IMR-90 (cell line): Measurements from ENCODE around the gene SEC24A.

Experiments
- BHLHE40 ChIP-seq: fragments of 150-350 bp; IDR thresholded peaks from 2 replicates; pipeline ENCODE4 v1.6.1; 2016; ENCODE audit warnings: mild to moderate bottlenecking, low read depth, low read length
- CEBPB ChIP-seq: IDR thresholded peaks from 2 replicates; pipeline ENCODE4 v1.6.1; 2012; ENCODE audit warnings: low read depth, low read length, improper control_type of control experiment
- CHD1 ChIP-seq: IDR thresholded peaks from 2 replicates; pipeline ENCODE4 v1.6.1; 2012; ENCODE audit warnings: low read depth, low read length, improper control_type of control experiment
- MAFK ChIP-seq: IDR thresholded peaks from 2 replicates; pipeline ENCODE4 v1.6.1; 2012; ENCODE audit warnings: low read depth, low read length, improper control_type of control experiment
- MAZ ChIP-seq: IDR thresholded peaks from 2 replicates; pipeline ENCODE4 v1.6.1; 2012; ENCODE audit warnings: low read depth, mild to moderate bottlenecking, low read length, improper control_type of control experiment, moderate library complexity, borderline replicate concordance
- POLR2A ChIP-seq: IDR thresholded peaks from 2 replicates; pipeline ENCODE4 v1.6.1; 2012; ENCODE audit warnings: mild to moderate bottlenecking, low read depth, low read length
- RCOR1 ChIP-seq: IDR thresholded peaks from 2 replicates; pipeline ENCODE4 v1.6.1; 2012; ENCODE audit warnings: mild to moderate bottlenecking, low read length, improper control_type of control experiment; ENCODE audit not compliant: insufficient replicate concordance
- RFX5 ChIP-seq: IDR thresholded peaks from 2 replicates; pipeline ENCODE4 v1.8.0; 2012; ENCODE audit warnings: low read depth, mild to moderate bottlenecking, low read length, moderate library complexity
- TF ChIP-seq, protein P1 (sequence below): conservative IDR thresholded peaks from 2 replicates; pipeline ENCODE4 v1.5.1; 2012; ENCODE audit warnings: mild to moderate bottlenecking, low read depth, low read length, improper control_type of control experiment
- TF ChIP-seq, protein P2 (sequence below): fragments of 150-350 bp; IDR thresholded peaks from 2 replicates; pipeline ENCODE4 v1.6.1; 2017; ENCODE audit warnings: mild to moderate bottlenecking, antibody characterized with exemption, low read length, low read depth

DNA sequence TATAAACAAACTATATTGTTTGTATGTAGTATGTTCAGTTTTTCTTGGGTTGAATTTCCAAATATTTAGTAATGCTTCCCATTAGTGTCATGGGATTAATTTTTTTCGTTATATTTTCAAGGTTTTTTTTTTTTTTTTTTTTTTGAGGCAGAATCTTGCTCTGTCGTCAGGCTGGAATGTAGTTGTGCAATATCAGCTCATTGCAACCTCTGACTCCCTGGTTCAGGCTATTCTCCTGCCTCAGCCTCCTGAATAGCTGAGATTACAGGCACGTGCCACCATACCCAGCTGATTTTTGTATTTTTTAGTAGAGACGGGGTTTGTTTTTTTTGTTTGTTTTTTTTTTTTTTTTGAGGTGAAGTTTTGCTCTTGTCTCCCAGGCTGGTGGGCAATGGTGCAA is 120.6 kb downstream of the SEC24A start:
- TF ChIP-seq, protein P1, sequence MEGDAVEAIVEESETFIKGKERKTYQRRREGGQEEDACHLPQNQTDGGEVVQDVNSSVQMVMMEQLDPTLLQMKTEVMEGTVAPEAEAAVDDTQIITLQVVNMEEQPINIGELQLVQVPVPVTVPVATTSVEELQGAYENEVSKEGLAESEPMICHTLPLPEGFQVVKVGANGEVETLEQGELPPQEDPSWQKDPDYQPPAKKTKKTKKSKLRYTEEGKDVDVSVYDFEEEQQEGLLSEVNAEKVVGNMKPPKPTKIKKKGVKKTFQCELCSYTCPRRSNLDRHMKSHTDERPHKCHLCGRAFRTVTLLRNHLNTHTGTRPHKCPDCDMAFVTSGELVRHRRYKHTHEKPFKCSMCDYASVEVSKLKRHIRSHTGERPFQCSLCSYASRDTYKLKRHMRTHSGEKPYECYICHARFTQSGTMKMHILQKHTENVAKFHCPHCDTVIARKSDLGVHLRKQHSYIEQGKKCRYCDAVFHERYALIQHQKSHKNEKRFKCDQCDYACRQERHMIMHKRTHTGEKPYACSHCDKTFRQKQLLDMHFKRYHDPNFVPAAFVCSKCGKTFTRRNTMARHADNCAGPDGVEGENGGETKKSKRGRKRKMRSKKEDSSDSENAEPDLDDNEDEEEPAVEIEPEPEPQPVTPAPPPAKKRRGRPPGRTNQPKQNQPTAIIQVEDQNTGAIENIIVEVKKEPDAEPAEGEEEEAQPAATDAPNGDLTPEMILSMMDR, result no peak
- TF ChIP-seq MAFK, result no peak
- no peak for TF ChIP-seq POLR2A
- TF ChIP-seq MAZ, result no peak
- TF ChIP-seq RCOR1, result no peak
- TF ChIP-seq CHD1, result no peak
- TF ChIP-seq, protein P2, sequence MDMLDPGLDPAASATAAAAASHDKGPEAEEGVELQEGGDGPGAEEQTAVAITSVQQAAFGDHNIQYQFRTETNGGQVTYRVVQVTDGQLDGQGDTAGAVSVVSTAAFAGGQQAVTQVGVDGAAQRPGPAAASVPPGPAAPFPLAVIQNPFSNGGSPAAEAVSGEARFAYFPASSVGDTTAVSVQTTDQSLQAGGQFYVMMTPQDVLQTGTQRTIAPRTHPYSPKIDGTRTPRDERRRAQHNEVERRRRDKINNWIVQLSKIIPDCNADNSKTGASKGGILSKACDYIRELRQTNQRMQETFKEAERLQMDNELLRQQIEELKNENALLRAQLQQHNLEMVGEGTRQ, result no peak
- TF ChIP-seq CEBPB, result peak; percentile 95
- TF ChIP-seq BHLHE40, result peak; percentile 81
- no peak for TF ChIP-seq RFX5
